IMR-90 (cell line): ENCODE measurements around the gene VSTM5. TPM values are rescaled to one million over a fixed set of nuclear protein-coding genes. Genes with fewer than 3 reads are reported as not detected.
"Not testable (repeated sequence)": the region's sequence is repeated elsewhere in the genome, so short reads cannot be mapped to it uniquely, and the experiment has no call there.

ENCODE experiments used
- ATAC-seq: fragments of 200-7000 bp; cut with Tn5 transposase; 2 replicates; pipeline ENCODE4 v1.9.1; 2020; ENCODE audit warnings: low read depth, mild to moderate bottlenecking, moderate library complexity
- BruUV-seq: library from RNA; stranded (reverse); fragments of 400-500 nt; replicated peaks from 2 replicates; lab custom pipeline; 2021; lab: Mats Ljungman, UMichigan
- CTCF ChIA-PET: fragments of 300-600 bp; formaldehyde crosslinking; extraction: SDS; loops from one replicate; lab custom pipeline; 2021; ENCODE audit warnings: antibody characterized with exemption; lab: Yijun Ruan, JAX
- POLR2A ChIA-PET: fragments of 300-600 bp; sonication (Branson Sonifier 250); formaldehyde crosslinking; loops from one replicate; lab custom pipeline; 2022; ENCODE audit warnings: antibody characterized with exemption; ENCODE audit not compliant: unreplicated experiment; lab: Charles Lee
- DNase-seq: peaks from one replicate; pipeline ENCODE4 v3.0.0; 2013
- H2AFZ ChIP-seq: replicated peaks from 2 replicates; pipeline ENCODE3; 2013; ENCODE audit warnings: low read length, mild to moderate bottlenecking; ENCODE audit not compliant: poor library complexity
- H2AK5ac ChIP-seq: 2 replicates; pipeline ENCODE4 v1.6.1; 2013; ENCODE audit warnings: low read depth, low read length, inconsistent platforms
- H2AK9ac ChIP-seq: replicated peaks from 2 replicates; pipeline ENCODE3; 2013; ENCODE audit warnings: mild to moderate bottlenecking, low read depth, low read length, moderate library complexity; ENCODE audit not compliant: poor library complexity
- H2BK120ac ChIP-seq: 2 replicates; pipeline ENCODE4 v1.6.1; 2013; ENCODE audit warnings: low read depth, low read length, inconsistent platforms
- H2BK15ac ChIP-seq: 3 replicates; pipeline ENCODE4 v1.6.1; 2013; ENCODE audit warnings: low read depth, low read length, inconsistent platforms
- H2BK20ac ChIP-seq: 2 replicates; pipeline ENCODE4 v1.6.1; 2013; ENCODE audit warnings: low read depth, mild to moderate bottlenecking, inconsistent platforms, low read length, moderate library complexity
- H2BK5ac ChIP-seq: 2 replicates; pipeline ENCODE4 v1.6.1; 2013; ENCODE audit warnings: mild to moderate bottlenecking, low read depth, low read length, inconsistent platforms; ENCODE audit not compliant: poor library complexity, severe bottlenecking
- H3K14ac ChIP-seq: replicated peaks from 2 replicates; pipeline ENCODE4 v1.6.1; 2013; ENCODE audit warnings: low read depth, low read length, inconsistent platforms
- H3K18ac ChIP-seq: 2 replicates; pipeline ENCODE4 v1.6.1; 2013; ENCODE audit warnings: low read depth, low read length, control low read depth
- H3K23ac ChIP-seq: 2 replicates; pipeline ENCODE4 v1.6.1; 2013; ENCODE audit warnings: low read depth, low read length, inconsistent platforms
- H3K27ac ChIP-seq: 2 replicates; pipeline ENCODE4 v1.5.1; 2013; ENCODE audit warnings: mild to moderate bottlenecking, control low read depth, low read length; ENCODE audit not compliant: insufficient read depth
- H3K27me3 ChIP-seq: 2 replicates; pipeline ENCODE4 v1.6.1; 2013; ENCODE audit warnings: low read length; ENCODE audit not compliant: control insufficient read depth, insufficient read depth
- H3K36me3 ChIP-seq: 2 replicates; pipeline ENCODE4 v1.6.1; 2013; ENCODE audit warnings: low read length, mixed read lengths; ENCODE audit not compliant: control insufficient read depth, insufficient read depth
- H3K4ac ChIP-seq: 2 replicates; pipeline ENCODE4 v1.6.1; 2013; ENCODE audit warnings: low read depth, low read length, inconsistent platforms
- H3K4me1 ChIP-seq: 2 replicates; pipeline ENCODE4 v1.6.1; 2013; ENCODE audit warnings: low read length, mixed read lengths; ENCODE audit not compliant: control insufficient read depth, insufficient read depth
- H3K4me2 ChIP-seq: 2 replicates; pipeline ENCODE4 v1.6.1; 2013; ENCODE audit warnings: low read depth, mild to moderate bottlenecking, control low read depth, low read length, moderate library complexity
- H3K4me3 ChIP-seq: 2 replicates; pipeline ENCODE4 v1.5.1; 2013; ENCODE audit warnings: low read depth, mild to moderate bottlenecking, control low read depth, low read length, moderate library complexity; ENCODE audit not compliant: insufficient read depth
- H3K56ac ChIP-seq: 2 replicates; pipeline ENCODE4 v1.6.1; 2013; ENCODE audit warnings: low read length, inconsistent platforms; ENCODE audit not compliant: insufficient read depth; ENCODE audit errors: extremely low read depth
- H3K79me1 ChIP-seq, 2 experiments: 2 replicates each; pipeline ENCODE4 v1.6.1; 2013; ENCODE audit warnings: low read length in 2 of 2, inconsistent platforms in 1 of 2, low read depth in 1 of 2
- H3K9ac ChIP-seq: 2 replicates; pipeline ENCODE4 v1.6.1; 2013; ENCODE audit warnings: low read depth, low read length, control low read depth
- H3K9me1 ChIP-seq: 2 replicates; pipeline ENCODE4 v1.6.1; 2013; ENCODE audit warnings: low read length, inconsistent platforms; ENCODE audit not compliant: insufficient read depth
- H3K9me3 ChIP-seq: 2 replicates; pipeline ENCODE4 v1.6.1; 2013; ENCODE audit warnings: low read length; ENCODE audit not compliant: control insufficient read depth, insufficient read depth
- H4K20me1 ChIP-seq: 2 replicates; pipeline ENCODE4 v1.6.1; 2013; ENCODE audit warnings: low read length, inconsistent platforms; ENCODE audit not compliant: insufficient read depth
- H4K5ac ChIP-seq: 2 replicates; pipeline ENCODE4 v1.6.1; 2013; ENCODE audit warnings: mild to moderate bottlenecking, low read depth, low read length, control low read depth
- H4K8ac ChIP-seq, 2 experiments: 2 replicates each; pipeline ENCODE4 v1.6.1; 2013; ENCODE audit warnings: low read depth in 2 of 2, low read length in 2 of 2, control low read depth in 1 of 2, inconsistent platforms in 1 of 2
- H4K91ac ChIP-seq: 2 replicates; pipeline ENCODE4 v1.6.1; 2013; ENCODE audit warnings: low read depth, low read length, inconsistent platforms; ENCODE audit not compliant: insufficient read depth
- CHD1 ChIP-seq: IDR thresholded peaks from 2 replicates; pipeline ENCODE4 v1.6.1; 2012; ENCODE audit warnings: low read depth, low read length, improper control_type of control experiment
- WGBS, 2 experiments: methylation state at CpG; one replicate each; pipeline versions ENCODE4 v1.1.5 to v1.1.7; 2013; ENCODE audit warnings: missing lambda C conversion rate in 2 of 2; ENCODE audit not compliant: insufficient read length in 1 of 2; ENCODE audit errors: extremely low coverage in 2 of 2; 5-methylcytosine and 5-hydroxymethylcytosine counted together
- dilution Hi-C: fragments of 300-500 bp; cut with HindIII; formaldehyde crosslinking; loops from one replicate; pipeline ENCODE4 v1.14.3; 2018; ENCODE audit warnings: low sequenced_read_pairs; ENCODE audit not compliant: unreplicated experiment
- in situ Hi-C: fragments of 300-500 bp; cut with MboI; formaldehyde crosslinking; loops from 3 replicates; pipeline ENCODE4 v1.14.3; 2019; ENCODE audit warnings: low sequenced_read_pairs, inconsistent platforms, mixed read lengths
- intact Hi-C: fragments of 100-400 bp; cut with micrococcal nuclease; formaldehyde crosslinking; loops from 2 replicates; pipeline ENCODE4 v1.10.0; 2022
- polyA plus RNA-seq, 3 experiments: library from polyadenylated mRNA; depleted of rRNA; stranded (reverse); fragments of >200 nt; gene quantifications; 2 replicates each; pipeline ENCODE4 v1.2.3, GENCODE V29; 2012; ENCODE audit warnings: low replicate concordance in 1 of 3
- total RNA-seq: library from RNA; depleted of rRNA; stranded (reverse); fragments of >200 nt; gene quantifications from 2 replicates; pipeline ENCODE4 v1.2.3, GENCODE V29; 2012
- TF ChIP-seq, protein P1 (sequence below): conservative IDR thresholded peaks from 2 replicates; pipeline ENCODE4 v1.5.1; 2012; ENCODE audit warnings: mild to moderate bottlenecking, low read depth, low read length, improper control_type of control experiment

The VSTM5 gene
- total and polyA plus RNA-seq, 2 of the 4 experiments (the other 2 are of a cell fraction) = 0.36 to 0.43 TPM

DNA sequence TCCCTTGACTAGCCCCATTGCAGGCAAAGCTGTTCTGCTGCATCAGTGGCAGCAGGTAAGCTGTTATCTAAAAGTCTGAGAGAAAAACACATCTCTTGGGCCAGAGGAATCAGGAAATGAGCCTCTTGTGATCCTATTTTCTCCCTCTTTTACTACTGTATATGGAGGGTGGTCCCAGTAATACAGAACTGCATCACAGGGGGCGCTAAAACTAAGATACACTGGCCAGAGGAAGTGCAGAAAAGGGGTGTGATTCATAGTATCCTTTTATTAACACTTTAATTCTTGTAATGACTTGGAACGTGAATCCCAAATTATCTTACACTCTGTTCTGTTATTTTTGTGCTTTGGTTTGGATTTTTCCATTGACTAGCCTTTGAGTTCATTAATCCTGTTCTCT lies 75.1 kb downstream of the VSTM5 start:
- in situ Hi-C loops (no loop called here), dilution Hi-C loops (no loop called here), intact Hi-C loops (no loop called here)
- H3K27me3 ChIP-seq = no peaks in the 10 kb centered on the region
- H3K18ac ChIP-seq = no peak overlapping the region
- ChIA-PET POLR2A (interaction anchor here (0.6 kb wide), 1 partner anchor 36 kb away, joined by 3 read pairs; no protein-coding TSS in a partner anchor), CTCF (interaction anchor here (0.6 kb wide), 1 partner anchor 27 kb away, joined by 4 read pairs; no protein-coding TSS in a partner anchor)
- H3K56ac ChIP-seq = no peak overlapping the region
- H3K9me3 ChIP-seq = peaks cover 2% of the 10 kb centered on the region; the same call in 1 of the 2 replicates
- no peak overlapping the region for H2AFZ ChIP-seq
- no peak overlapping the region for H2BK120ac ChIP-seq
- no peaks in the 10 kb centered on the region for H3K9me1 ChIP-seq
- no peak overlapping the region for H2BK20ac ChIP-seq
- H3K4me1 ChIP-seq = no peaks in the 10 kb centered on the region
- H2BK15ac ChIP-seq = no peak overlapping the region
- BruUV-seq = no TSS peak
- no peak overlapping the region for H4K91ac ChIP-seq
- ATAC-seq (no peak), DNase-seq (no peak)
- no peaks in the 10 kb centered on the region for H3K79me1 ChIP-seq
- H2AK9ac ChIP-seq = no peak overlapping the region
- no peak overlapping the region for H3K4me3 ChIP-seq
- H2BK5ac ChIP-seq = no peak overlapping the region
- no peak overlapping the region for H3K14ac ChIP-seq
- H3K23ac ChIP-seq = no peak overlapping the region
- H2AK5ac ChIP-seq = no peak overlapping the region
- H3K4me2 ChIP-seq = no peak overlapping the region
- H3K9ac ChIP-seq = no peak overlapping the region
- no peak overlapping the region for H3K27ac ChIP-seq
- no peaks in the 10 kb centered on the region for H3K36me3 ChIP-seq
- no peak overlapping the region for H3K4ac ChIP-seq
- no peak overlapping the region for H4K5ac ChIP-seq
- WGBS, 2 experiments = no CpG with 5 or more reads among the region's 2 CpGs
- H4K8ac ChIP-seq = no peak overlapping the region
- no peaks in the 10 kb centered on the region for H4K20me1 ChIP-seq
- no peak for TF ChIP-seq CHD1
- TF ChIP-seq, protein P1, sequence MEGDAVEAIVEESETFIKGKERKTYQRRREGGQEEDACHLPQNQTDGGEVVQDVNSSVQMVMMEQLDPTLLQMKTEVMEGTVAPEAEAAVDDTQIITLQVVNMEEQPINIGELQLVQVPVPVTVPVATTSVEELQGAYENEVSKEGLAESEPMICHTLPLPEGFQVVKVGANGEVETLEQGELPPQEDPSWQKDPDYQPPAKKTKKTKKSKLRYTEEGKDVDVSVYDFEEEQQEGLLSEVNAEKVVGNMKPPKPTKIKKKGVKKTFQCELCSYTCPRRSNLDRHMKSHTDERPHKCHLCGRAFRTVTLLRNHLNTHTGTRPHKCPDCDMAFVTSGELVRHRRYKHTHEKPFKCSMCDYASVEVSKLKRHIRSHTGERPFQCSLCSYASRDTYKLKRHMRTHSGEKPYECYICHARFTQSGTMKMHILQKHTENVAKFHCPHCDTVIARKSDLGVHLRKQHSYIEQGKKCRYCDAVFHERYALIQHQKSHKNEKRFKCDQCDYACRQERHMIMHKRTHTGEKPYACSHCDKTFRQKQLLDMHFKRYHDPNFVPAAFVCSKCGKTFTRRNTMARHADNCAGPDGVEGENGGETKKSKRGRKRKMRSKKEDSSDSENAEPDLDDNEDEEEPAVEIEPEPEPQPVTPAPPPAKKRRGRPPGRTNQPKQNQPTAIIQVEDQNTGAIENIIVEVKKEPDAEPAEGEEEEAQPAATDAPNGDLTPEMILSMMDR = peak; percentile 23; the same call in 1 of the 2 replicates

DNA sequence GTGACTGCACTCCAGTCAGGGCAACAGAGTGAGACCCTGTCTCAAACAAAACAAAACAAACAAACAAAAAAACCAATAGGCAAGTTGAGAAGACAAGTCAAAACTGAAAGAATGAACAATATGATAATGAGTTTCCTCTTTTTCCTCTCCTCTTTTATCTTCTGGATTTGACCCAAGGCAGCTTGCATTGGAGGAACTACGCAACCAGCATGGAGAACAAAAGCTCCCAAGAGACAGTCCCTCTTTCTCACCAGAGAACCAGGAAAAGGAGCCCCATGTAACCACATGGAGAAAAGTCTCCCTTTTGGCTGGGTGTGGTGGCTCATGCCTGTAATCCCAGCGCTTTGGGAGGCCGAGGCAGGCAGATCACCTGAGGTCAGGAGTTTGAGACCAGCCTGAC lies 75.9 kb downstream of the VSTM5 start:
- H3K9me3 ChIP-seq, H3K9ac ChIP-seq, H2AFZ ChIP-seq, H4K8ac ChIP-seq, H3K27me3 ChIP-seq, H3K18ac ChIP-seq, H3K23ac ChIP-seq, H2AK9ac ChIP-seq, H2BK5ac ChIP-seq, H3K4me3 ChIP-seq, BruUV-seq, H3K27ac ChIP-seq, H2BK120ac ChIP-seq, DNase-seq, H4K5ac ChIP-seq, H3K4me1 ChIP-seq, H4K91ac ChIP-seq, H3K4me2 ChIP-seq, H3K79me1 ChIP-seq, ATAC-seq, H4K20me1 ChIP-seq, H3K36me3 ChIP-seq, H2BK20ac ChIP-seq, H3K9me1 ChIP-seq, dilution Hi-C loops, H3K56ac ChIP-seq, POLR2A ChIA-PET, intact Hi-C loops, H2AK5ac ChIP-seq, H3K14ac ChIP-seq, H3K4ac ChIP-seq, H2BK15ac ChIP-seq, in situ Hi-C loops: not testable (repeated sequence)
- no CpG with 5 or more reads among the region's 3 CpGs for WGBS, 2 experiments
- CTCF ChIA-PET = interaction anchor here (0.6 kb wide), 1 partner anchor 26 kb away, joined by 4 read pairs; no protein-coding TSS in a partner anchor
